Calu3 (cell line): ENCODE measurements around the gene CCNB1. TPM values are rescaled to one million over a fixed set of nuclear protein-coding genes. Genes with fewer than 3 reads are reported as not detected.
"Not testable (repeated sequence)": the region's sequence is repeated elsewhere in the genome, so short reads cannot be mapped to it uniquely, and the experiment has no call there.

ENCODE experiments used
- BruUV-seq: library from RNA; stranded (reverse); fragments of 400-500 nt; replicated peaks from 2 replicates; lab custom pipeline; 2021; lab: Mats Ljungman, UMichigan
- CTCF ChIA-PET: fragments of 300-600 bp; sonication (Branson Sonifier 250); formaldehyde crosslinking; loops from one replicate; lab custom pipeline; 2022; ENCODE audit warnings: antibody characterized with exemption; lab: Charles Lee
- DNase-seq: peaks from one replicate; pipeline ENCODE4 v3.0.0; 2022
- H3K27ac Mint-ChIP-seq: one replicate; pipeline ENCODE4 v1.8.0; 2022; ENCODE audit warnings: mixed read lengths; ENCODE audit not compliant: unreplicated experiment
- H3K27me3 Mint-ChIP-seq: one replicate; pipeline ENCODE4 v1.8.0; 2022; ENCODE audit warnings: mixed read lengths; ENCODE audit not compliant: unreplicated experiment
- H3K36me3 Mint-ChIP-seq: one replicate; pipeline ENCODE4 v1.8.0; 2022; ENCODE audit warnings: mild to moderate bottlenecking, moderate library complexity, mixed read lengths; ENCODE audit not compliant: insufficient read depth, unreplicated experiment
- H3K4me1 Mint-ChIP-seq: one replicate; pipeline ENCODE4 v1.8.0; 2022; ENCODE audit warnings: mild to moderate bottlenecking, low read depth, mixed read lengths; ENCODE audit not compliant: unreplicated experiment
- H3K4me3 Mint-ChIP-seq: one replicate; pipeline ENCODE4 v1.8.0; 2022; ENCODE audit warnings: mild to moderate bottlenecking, low read depth, moderate library complexity, mixed read lengths; ENCODE audit not compliant: unreplicated experiment
- H3K9me3 Mint-ChIP-seq: one replicate; pipeline ENCODE4 v1.8.0; 2022; ENCODE audit warnings: low read depth, mixed read lengths; ENCODE audit not compliant: unreplicated experiment
- intact Hi-C: fragments of 100-400 bp; cut with micrococcal nuclease; formaldehyde crosslinking; loops from one replicate; pipeline ENCODE4 v1.10.0; 2022; ENCODE audit not compliant: unreplicated experiment
- total RNA-seq: library from RNA; stranded (reverse); gene quantifications from 2 replicates; pipeline ENCODE4 v1.2.3, GENCODE V29; 2022
- TF ChIP-seq, protein P1 (sequence below): fragments of 200-600 bp; IDR thresholded peaks from one replicate; pipeline ENCODE4 v1.8.0; 2022; ENCODE audit warnings: antibody characterized with exemption; ENCODE audit not compliant: unreplicated experiment

CCNB1 gene
- total RNA-seq, 1 experiment from 2014 or later: 192 TPM

- Mint-ChIP-seq H3K4me3 (no peak overlapping the region), H3K4me1 (peaks cover 6% of the 10 kb centered on the region), H3K27me3 (no peaks in the 10 kb centered on the region), H3K27ac (no peak overlapping the region), H3K36me3 (peaks cover 2% of the 10 kb centered on the region), H3K9me3 (no peaks in the 10 kb centered on the region)
- intact Hi-C loops: no loop called here
- no TSS peak for BruUV-seq
- TF ChIP-seq, protein P1, sequence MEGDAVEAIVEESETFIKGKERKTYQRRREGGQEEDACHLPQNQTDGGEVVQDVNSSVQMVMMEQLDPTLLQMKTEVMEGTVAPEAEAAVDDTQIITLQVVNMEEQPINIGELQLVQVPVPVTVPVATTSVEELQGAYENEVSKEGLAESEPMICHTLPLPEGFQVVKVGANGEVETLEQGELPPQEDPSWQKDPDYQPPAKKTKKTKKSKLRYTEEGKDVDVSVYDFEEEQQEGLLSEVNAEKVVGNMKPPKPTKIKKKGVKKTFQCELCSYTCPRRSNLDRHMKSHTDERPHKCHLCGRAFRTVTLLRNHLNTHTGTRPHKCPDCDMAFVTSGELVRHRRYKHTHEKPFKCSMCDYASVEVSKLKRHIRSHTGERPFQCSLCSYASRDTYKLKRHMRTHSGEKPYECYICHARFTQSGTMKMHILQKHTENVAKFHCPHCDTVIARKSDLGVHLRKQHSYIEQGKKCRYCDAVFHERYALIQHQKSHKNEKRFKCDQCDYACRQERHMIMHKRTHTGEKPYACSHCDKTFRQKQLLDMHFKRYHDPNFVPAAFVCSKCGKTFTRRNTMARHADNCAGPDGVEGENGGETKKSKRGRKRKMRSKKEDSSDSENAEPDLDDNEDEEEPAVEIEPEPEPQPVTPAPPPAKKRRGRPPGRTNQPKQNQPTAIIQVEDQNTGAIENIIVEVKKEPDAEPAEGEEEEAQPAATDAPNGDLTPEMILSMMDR: no peak
- CTCF ChIA-PET: no interaction called here
- DNase-seq: no peak
Observed at GRCh38 chr5:69134126-69134525, 32.8 kb upstream of the CCNB1 start.

DNA sequence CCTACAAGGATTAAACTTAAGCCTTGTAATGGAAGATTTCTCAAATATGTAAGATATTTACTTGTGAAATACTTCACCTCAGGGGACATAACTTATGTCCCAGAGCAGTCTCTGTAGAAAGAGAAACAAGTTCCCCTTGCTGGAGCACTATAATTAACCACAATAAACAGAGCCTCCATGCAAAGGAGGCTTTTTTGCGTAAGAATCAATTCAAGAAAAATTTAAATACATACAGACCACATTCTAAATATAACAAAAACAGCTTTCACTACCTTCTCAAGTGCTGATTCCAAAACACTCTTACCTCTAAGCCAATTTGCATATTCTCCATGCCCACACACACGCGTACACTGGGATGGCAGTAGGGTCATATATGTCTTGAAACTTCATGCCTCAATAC lies 30.7 kb upstream of the CCNB1 start:
- no peak overlapping the region for H3K27ac Mint-ChIP-seq
- intact Hi-C loops: no loop called here

DNA sequence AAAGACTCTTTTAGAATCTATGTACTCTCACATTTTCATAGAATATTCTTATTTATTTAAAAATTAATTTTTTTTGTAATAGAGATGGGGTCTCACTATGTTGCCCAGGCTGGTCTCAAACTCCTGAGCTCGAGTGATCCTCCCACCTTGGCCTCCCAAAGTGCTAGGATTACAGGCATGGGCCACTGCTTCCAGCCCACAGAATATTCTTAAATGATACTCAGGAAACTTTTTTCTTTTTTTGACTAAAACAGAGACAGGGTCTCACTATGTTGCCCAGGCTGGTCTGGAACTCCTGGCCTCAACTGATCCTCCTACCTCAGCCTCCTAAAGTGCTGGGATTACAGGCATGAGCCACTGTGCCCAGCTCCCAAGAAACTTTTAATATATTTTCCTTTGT lies 29.7 kb upstream of the CCNB1 start:
- CTCF ChIA-PET, H3K27me3 Mint-ChIP-seq, H3K4me3 Mint-ChIP-seq, BruUV-seq, H3K4me1 Mint-ChIP-seq, H3K9me3 Mint-ChIP-seq, H3K27ac Mint-ChIP-seq, DNase-seq, intact Hi-C loops, H3K36me3 Mint-ChIP-seq: not testable (repeated sequence)

More for the DNA sequence above, 30.7 kb upstream of the CCNB1 start:
- Mint-ChIP-seq H3K4me3 (no peak overlapping the region), H3K9me3 (no peaks in the 10 kb centered on the region), H3K36me3 (no peaks in the 10 kb centered on the region), H3K27me3 (no peaks in the 10 kb centered on the region), H3K4me1 (no peaks in the 10 kb centered on the region)
- BruUV-seq: no TSS peak
- no peak for DNase-seq
- CTCF ChIA-PET: no interaction called here
- TF ChIP-seq, protein P1: no peak

DNA sequence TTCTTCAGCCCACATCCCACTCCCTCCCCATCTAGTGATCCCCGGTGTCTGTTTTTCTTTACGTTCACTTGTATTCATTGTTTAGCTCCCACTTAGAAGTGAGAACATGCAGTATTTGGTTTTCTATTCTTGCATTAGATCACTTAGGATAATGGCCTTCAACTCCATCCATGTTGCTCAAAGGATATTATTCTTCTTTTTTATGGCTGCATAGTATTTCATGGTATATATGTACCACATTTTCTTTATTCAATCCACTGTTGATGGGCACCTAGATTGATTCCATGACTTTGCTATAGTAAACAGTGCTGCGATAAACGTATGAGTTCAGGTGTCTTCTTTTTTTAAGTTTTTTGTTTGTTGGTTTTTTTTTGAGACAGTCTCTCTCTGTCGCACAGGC lies 29.1 kb upstream of the CCNB1 start:
- CTCF ChIA-PET: no interaction called here
- H3K27me3 Mint-ChIP-seq: no peaks in the 10 kb centered on the region
- no peaks in the 10 kb centered on the region for H3K36me3 Mint-ChIP-seq
- TF ChIP-seq, protein P1: no peak
- H3K27ac Mint-ChIP-seq: no peak overlapping the region
- no peaks in the 10 kb centered on the region for H3K9me3 Mint-ChIP-seq
- H3K4me3 Mint-ChIP-seq: no peak overlapping the region
- no peak for DNase-seq
- H3K4me1 Mint-ChIP-seq: no peaks in the 10 kb centered on the region
- intact Hi-C loops: no loop called here
- no TSS peak for BruUV-seq

DNA sequence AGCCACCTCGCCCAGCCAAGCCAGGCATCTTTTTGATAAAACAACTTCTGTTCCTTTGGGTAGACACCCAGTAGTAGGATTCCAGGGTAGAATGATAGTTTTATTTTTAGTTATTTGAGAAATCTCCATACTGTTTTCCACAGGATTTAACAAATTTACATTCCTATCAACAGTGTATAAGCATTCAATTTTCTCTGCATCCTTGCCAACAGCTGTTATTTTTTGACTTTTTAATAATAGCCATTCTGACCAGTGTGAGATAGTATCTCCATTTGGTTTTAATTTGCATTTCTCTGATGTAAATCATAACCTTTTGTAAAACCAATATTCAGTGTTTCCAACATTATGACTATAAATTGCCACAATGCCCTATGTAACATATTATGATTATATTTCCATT lies 28.2 kb upstream of the CCNB1 start:
- BruUV-seq: no TSS peak
- no peak for DNase-seq
- H3K4me3 Mint-ChIP-seq: no peak overlapping the region
- CTCF ChIA-PET: interaction anchor here (0.6 kb wide), 1 partner anchor 190 kb away, joined by 3 read pairs; no protein-coding TSS in a partner anchor
- H3K4me1 Mint-ChIP-seq: no peaks in the 10 kb centered on the region
- TF ChIP-seq, protein P1: no peak
- H3K36me3 Mint-ChIP-seq: no peaks in the 10 kb centered on the region
- intact Hi-C loops: no loop called here
- no peaks in the 10 kb centered on the region for H3K27me3 Mint-ChIP-seq
- no peak overlapping the region for H3K27ac Mint-ChIP-seq
- no peaks in the 10 kb centered on the region for H3K9me3 Mint-ChIP-seq

DNA sequence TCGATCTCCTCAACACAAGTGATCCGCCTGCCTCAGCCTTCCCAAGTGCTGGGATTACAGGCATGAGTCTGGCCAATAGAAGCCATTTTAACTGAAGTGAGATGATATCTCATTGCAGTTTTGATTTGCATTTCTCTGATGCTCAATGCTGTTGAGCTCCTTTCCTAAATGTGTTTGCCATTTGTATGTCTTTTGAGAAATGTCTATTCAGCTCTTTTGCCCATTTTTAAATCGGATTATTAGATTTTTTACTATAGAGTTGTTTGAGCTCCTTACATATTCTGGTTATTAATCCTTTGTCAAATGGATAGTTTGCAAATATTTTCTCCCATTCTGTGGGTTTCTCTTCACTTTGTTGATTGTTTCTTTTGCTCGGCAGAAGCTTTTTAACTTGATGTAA lies 26.7 kb upstream of the CCNB1 start:
- H3K27me3 Mint-ChIP-seq, H3K4me1 Mint-ChIP-seq, DNase-seq, BruUV-seq, H3K9me3 Mint-ChIP-seq, H3K27ac Mint-ChIP-seq, H3K4me3 Mint-ChIP-seq, CTCF ChIA-PET, intact Hi-C loops, H3K36me3 Mint-ChIP-seq: not testable (repeated sequence)
